Measurements from ENCODE around the gene TNNI3K. TPM values are rescaled to one million over a fixed set of nuclear protein-coding genes. Genes with fewer than 3 reads are reported as not detected.

TNNI3K gene
- total RNA-seq, 4 donors from 2014 or later: 0.19 TPM; not detected in 3

DNA sequence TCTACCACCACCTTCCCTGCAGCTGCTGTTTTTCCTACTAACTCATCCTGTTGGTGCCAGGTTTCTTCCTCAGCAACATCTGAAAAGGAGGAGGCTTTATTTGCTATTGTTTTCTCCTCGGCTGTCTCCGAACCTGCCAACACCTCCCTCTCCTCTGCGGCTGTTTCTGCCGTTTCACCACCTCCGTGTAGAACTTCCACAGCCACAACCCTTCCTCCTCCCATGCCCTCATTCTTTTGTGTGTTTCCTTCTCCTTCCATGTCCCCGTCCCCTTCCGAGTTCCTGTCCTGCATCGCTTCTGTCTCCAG, 336.3 kb downstream of the TNNI3K start:
- no peak overlapping the region for H3K27ac ChIP-seq
- no peaks in the 10 kb centered on the region for H3K9me3 ChIP-seq
- intact Hi-C loops (cut with DNase I): no loop called here
- 41 to 55% methylated on average over 8 of the region's 8 CpGs for WGBS, 2 donors
- H3K36me3 ChIP-seq: no peaks in the 10 kb centered on the region
- DNase-seq: no peak
- no peak for TF ChIP-seq POLR2A (IDR thresholded peaks at IDR 0.05)
- TF ChIP-seq, protein P1, sequence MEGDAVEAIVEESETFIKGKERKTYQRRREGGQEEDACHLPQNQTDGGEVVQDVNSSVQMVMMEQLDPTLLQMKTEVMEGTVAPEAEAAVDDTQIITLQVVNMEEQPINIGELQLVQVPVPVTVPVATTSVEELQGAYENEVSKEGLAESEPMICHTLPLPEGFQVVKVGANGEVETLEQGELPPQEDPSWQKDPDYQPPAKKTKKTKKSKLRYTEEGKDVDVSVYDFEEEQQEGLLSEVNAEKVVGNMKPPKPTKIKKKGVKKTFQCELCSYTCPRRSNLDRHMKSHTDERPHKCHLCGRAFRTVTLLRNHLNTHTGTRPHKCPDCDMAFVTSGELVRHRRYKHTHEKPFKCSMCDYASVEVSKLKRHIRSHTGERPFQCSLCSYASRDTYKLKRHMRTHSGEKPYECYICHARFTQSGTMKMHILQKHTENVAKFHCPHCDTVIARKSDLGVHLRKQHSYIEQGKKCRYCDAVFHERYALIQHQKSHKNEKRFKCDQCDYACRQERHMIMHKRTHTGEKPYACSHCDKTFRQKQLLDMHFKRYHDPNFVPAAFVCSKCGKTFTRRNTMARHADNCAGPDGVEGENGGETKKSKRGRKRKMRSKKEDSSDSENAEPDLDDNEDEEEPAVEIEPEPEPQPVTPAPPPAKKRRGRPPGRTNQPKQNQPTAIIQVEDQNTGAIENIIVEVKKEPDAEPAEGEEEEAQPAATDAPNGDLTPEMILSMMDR (IDR thresholded peaks at IDR 0.05): no peak
- H3K4me1 ChIP-seq: no peaks in the 10 kb centered on the region
- H3K4me3 ChIP-seq: no peak overlapping the region
- H3K27me3 ChIP-seq: no peaks in the 10 kb centered on the region

DNA sequence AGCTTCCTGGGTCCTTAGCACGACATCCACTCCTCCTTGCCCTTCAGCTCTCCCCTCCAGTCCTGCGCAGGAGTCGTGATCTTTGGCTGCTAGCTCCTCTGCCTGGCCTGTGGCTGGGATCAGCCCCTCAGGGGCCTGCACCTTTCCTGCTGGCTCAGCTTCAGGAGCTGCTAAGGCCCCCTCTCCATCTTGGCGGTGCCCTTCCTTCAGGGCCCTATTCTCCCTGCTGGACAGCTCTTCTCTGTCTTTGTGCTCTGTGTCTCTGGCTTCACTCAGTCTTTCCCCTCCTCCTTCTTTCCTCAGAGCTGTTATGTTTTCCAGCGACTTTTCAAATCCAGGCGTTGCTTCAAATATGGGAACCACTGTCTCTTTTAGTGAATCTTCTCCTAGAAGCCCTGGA, 336.7 kb downstream of the TNNI3K start:
- Histone ChIP-seq H3K27ac (no peak overlapping the region), H3K4me1 (no peaks in the 10 kb centered on the region), H3K27me3 (no peaks in the 10 kb centered on the region), H3K9me3 (no peaks in the 10 kb centered on the region), H3K4me3 (no peak overlapping the region), H3K36me3 (no peaks in the 10 kb centered on the region)
- 63 to 73% methylated on average over 6 of the region's 6 CpGs for WGBS, 2 donors
- no peak for DNase-seq
- intact Hi-C loops (cut with DNase I): no loop called here
- TF ChIP-seq POLR2A (IDR thresholded peaks at IDR 0.05): no peak
- TF ChIP-seq, protein P1 (IDR thresholded peaks at IDR 0.05): no peak

DNA sequence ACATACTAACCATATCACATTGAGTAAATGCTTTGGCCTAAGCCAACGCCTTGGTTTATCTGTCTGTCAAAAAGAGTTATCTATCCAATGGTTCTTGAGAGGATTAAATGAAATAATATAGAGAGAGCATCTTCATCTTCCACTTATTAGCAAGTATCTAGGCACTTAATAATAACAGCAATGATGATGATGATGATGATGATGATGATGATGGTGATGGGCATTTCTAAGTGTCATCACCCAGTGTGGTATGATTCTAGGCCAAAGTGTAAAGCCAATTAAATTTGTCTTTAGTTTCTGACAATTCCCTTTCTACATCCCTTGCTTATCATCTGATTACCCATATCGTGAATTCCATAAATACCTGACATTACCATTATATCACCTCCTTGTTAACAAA, 342.9 kb downstream of the TNNI3K start:
- DNase-seq: no peak
- 74 to 83% methylated on average over 2 of the region's 2 CpGs for WGBS, 2 donors
- Histone ChIP-seq H3K4me3 (no peak overlapping the region), H3K27ac (no peak overlapping the region), H3K9me3 (no peaks in the 10 kb centered on the region), H3K27me3 (no peaks in the 10 kb centered on the region), H3K4me1 (no peaks in the 10 kb centered on the region), H3K36me3 (no peaks in the 10 kb centered on the region)
- TF ChIP-seq, protein P1 (IDR thresholded peaks at IDR 0.05): no peak
- TF ChIP-seq POLR2A (IDR thresholded peaks at IDR 0.05): no peak
- intact Hi-C loops (cut with DNase I): no loop called here

DNA sequence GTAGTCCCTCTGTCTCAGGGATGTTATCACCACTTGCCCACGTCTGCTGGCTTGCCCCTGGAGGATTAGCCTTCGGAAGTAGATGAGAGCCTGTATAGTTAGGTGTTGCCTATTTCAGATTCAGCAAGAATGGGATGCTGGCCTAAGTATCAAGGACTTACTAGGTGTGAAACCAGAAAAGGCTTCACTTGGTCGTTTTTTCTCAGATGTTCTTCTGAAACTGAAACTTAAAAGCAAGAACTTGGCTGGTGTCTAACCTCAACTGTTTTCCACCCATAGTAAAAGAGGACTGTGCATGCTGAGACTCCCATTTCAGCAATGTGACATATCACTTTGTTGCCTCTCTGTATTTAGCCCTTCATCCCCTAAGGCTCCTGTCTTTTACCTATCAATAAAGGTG, 344.2 kb downstream of the TNNI3K start:
- intact Hi-C loops (cut with DNase I): no loop called here
- H3K27ac ChIP-seq: no peak overlapping the region

DNA sequence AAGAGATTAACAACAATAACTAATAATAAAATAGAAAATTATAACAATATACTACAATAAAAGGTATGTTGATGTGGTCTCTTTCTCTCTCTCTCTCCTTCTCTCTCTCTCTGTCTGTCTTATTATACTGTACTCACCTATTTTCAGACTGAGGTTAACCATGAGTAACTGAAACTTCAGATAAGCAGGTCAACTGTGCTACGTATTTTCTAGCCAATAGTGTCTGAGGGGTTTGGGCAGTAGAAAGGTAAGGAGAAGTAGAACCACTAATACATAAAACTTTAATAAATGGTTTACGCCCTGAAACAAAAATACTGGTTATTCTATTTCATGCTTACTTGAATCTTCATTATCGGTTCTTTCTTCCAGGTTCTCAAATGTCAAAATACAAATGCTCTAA, 348.2 kb downstream of the TNNI3K start:
- 82% methylated on average over 3 of the region's 3 CpGs for WGBS, 2 donors
- intact Hi-C loops (cut with DNase I): no loop called here
- TF ChIP-seq POLR2A (IDR thresholded peaks at IDR 0.05): no peak
- TF ChIP-seq, protein P1 (IDR thresholded peaks at IDR 0.05): no peak

More for the DNA sequence above, 344.2 kb downstream of the TNNI3K start:
- H3K4me3 ChIP-seq: no peak overlapping the region
- H3K36me3 ChIP-seq: no peaks in the 10 kb centered on the region
- WGBS, 2 donors: 31 to 48% methylated on average over 3 of the region's 3 CpGs
- TF ChIP-seq, protein P1 (IDR thresholded peaks at IDR 0.05): no peak
- no peak for TF ChIP-seq POLR2A (IDR thresholded peaks at IDR 0.05)
- no peak for DNase-seq
- no peaks in the 10 kb centered on the region for H3K9me3 ChIP-seq
- H3K4me1 ChIP-seq: no peaks in the 10 kb centered on the region
- no peaks in the 10 kb centered on the region for H3K27me3 ChIP-seq

More for the DNA sequence above, 348.2 kb downstream of the TNNI3K start:
- H3K9me3 ChIP-seq: no peaks in the 10 kb centered on the region
- DNase-seq: no peak
- H3K27me3 ChIP-seq: no peaks in the 10 kb centered on the region
- no peak overlapping the region for H3K4me3 ChIP-seq
- no peak overlapping the region for H3K27ac ChIP-seq
- no peaks in the 10 kb centered on the region for H3K36me3 ChIP-seq
- no peaks in the 10 kb centered on the region for H3K4me1 ChIP-seq
